GM23338 (cell line): ENCODE data around the gene YOD1. TPM values are rescaled to one million over a fixed set of nuclear protein-coding genes. Genes with fewer than 3 reads are reported as not detected.

Source experiments
- ATAC-seq: fragments of 200-7000 bp; cut with Tn5 transposase; 3 replicates; pipeline ENCODE4 v1.9.1; 2020
- DNase-seq: peaks from one replicate; pipeline ENCODE4 v3.0.0-alpha.2; 2015; ENCODE audit warnings: low spot score
- H2AFZ ChIP-seq: fragments of 200-600 bp; sonication (generic); 2 replicates; pipeline ENCODE4 v1.8.0; 2016; ENCODE audit warnings: antibody characterized with exemption, mild to moderate bottlenecking, moderate library complexity
- H3F3A ChIP-seq: fragments of 200-600 bp; sonication (generic); replicated peaks from 2 replicates; pipeline ENCODE4 v1.8.0; 2017; ENCODE audit warnings: antibody characterized with exemption, mixed run types, low read depth
- H3K27ac ChIP-seq: fragments of 200-600 bp; sonication (generic); 2 replicates; pipeline ENCODE4 v1.6.1; 2016; ENCODE audit warnings: low read depth
- H3K27me3 ChIP-seq: fragments of 200-600 bp; sonication (generic); 2 replicates; pipeline ENCODE4 v1.8.0; 2016; ENCODE audit warnings: mild to moderate bottlenecking, mixed run types, moderate library complexity; ENCODE audit not compliant: insufficient read depth
- H3K36me3 ChIP-seq: fragments of 200-600 bp; sonication (generic); 2 replicates; pipeline ENCODE4 v1.8.0; 2016; ENCODE audit warnings: mild to moderate bottlenecking; ENCODE audit not compliant: insufficient read depth
- H3K4me1 ChIP-seq: fragments of 200-600 bp; sonication (generic); 2 replicates; pipeline ENCODE4 v1.8.0; 2016; ENCODE audit warnings: mild to moderate bottlenecking, moderate library complexity; ENCODE audit not compliant: insufficient read depth
- H3K4me2 ChIP-seq: fragments of 200-600 bp; sonication (generic); 2 replicates; pipeline ENCODE4 v1.7.1; 2017; ENCODE audit warnings: mixed run types
- H3K4me3 ChIP-seq: fragments of 200-600 bp; sonication (generic); 2 replicates; pipeline ENCODE4 v1.6.1; 2016; ENCODE audit warnings: mixed run types
- H3K79me2 ChIP-seq: fragments of 200-600 bp; sonication (generic); replicated peaks from 2 replicates; pipeline ENCODE4 v1.8.0; 2017; ENCODE audit warnings: mild to moderate bottlenecking; ENCODE audit not compliant: insufficient read depth
- H3K9me2 ChIP-seq: fragments of 200-600 bp; sonication (generic); 2 replicates; pipeline ENCODE4 v1.8.0; 2017; ENCODE audit not compliant: insufficient read depth
- H4K20me1 ChIP-seq: fragments of 200-600 bp; sonication (generic); replicated peaks from 2 replicates; pipeline ENCODE4 v1.8.0; 2017; ENCODE audit warnings: mild to moderate bottlenecking; ENCODE audit not compliant: insufficient read depth
- H3K27ac Mint-ChIP-seq: 2 replicates; pipeline ENCODE4 v1.8.0; 2020; ENCODE audit warnings: inconsistent platforms, mild to moderate bottlenecking, moderate library complexity, mixed read lengths
- H3K27me3 Mint-ChIP-seq: 3 replicates; pipeline ENCODE4 v1.8.0; 2022; ENCODE audit warnings: low read depth, mild to moderate bottlenecking, moderate library complexity, mixed read lengths, inconsistent platforms; ENCODE audit not compliant: insufficient read depth, poor library complexity
- H3K36me3 Mint-ChIP-seq: 3 replicates; pipeline ENCODE4 v1.8.0; 2021; ENCODE audit warnings: low read depth, mild to moderate bottlenecking, inconsistent platforms, moderate library complexity, mixed read lengths
- H3K4me1 Mint-ChIP-seq: 3 replicates; pipeline ENCODE4 v1.8.0; 2020; ENCODE audit warnings: mild to moderate bottlenecking, inconsistent platforms, mixed read lengths
- H3K4me3 Mint-ChIP-seq: 3 replicates; pipeline ENCODE4 v1.8.0; 2021; ENCODE audit warnings: moderate library complexity, mild to moderate bottlenecking, inconsistent platforms, mixed read lengths
- H3K9me3 Mint-ChIP-seq: 3 replicates; pipeline ENCODE4 v1.8.0; 2020; ENCODE audit warnings: moderate library complexity, mild to moderate bottlenecking, inconsistent platforms, mixed read lengths
- CTCF ChIP-seq, 2 experiments: fragments of 200-600 bp in 1 of 2; sonication (generic) in 1 of 2; conservative IDR thresholded peaks; 2 replicates each; pipeline versions ENCODE4 v1.5.1 to v1.6.1; 2016 to 2017; ENCODE audit warnings: antibody characterized with exemption in 2 of 2, low read depth in 2 of 2, mild to moderate bottlenecking in 2 of 2, moderate library complexity in 1 of 2
- EZH2 ChIP-seq: fragments of 200-600 bp; sonication (generic); IDR thresholded peaks from one replicate; pipeline ENCODE4 v1.8.0; 2017; ENCODE audit warnings: antibody characterized with exemption, mild to moderate bottlenecking, low read depth; ENCODE audit not compliant: unreplicated experiment
- EZH2phosphoT487 ChIP-seq: fragments of 200-600 bp; sonication (generic); IDR thresholded peaks from one replicate; pipeline ENCODE4 v1.8.1; 2018; ENCODE audit warnings: antibody characterized with exemption; ENCODE audit not compliant: unreplicated experiment
- JUNB ChIP-seq: IDR thresholded peaks from one replicate; pipeline ENCODE4 v1.6.1; 2016; ENCODE audit warnings: antibody characterized with exemption; ENCODE audit not compliant: unreplicated experiment
- NANOG ChIP-seq: IDR thresholded peaks from 2 replicates; pipeline ENCODE4 v1.6.1; 2016; ENCODE audit warnings: antibody characterized with exemption, borderline replicate concordance
- POLR2AphosphoS5 ChIP-seq: IDR thresholded peaks from 2 replicates; pipeline ENCODE4 v1.6.1; 2016; ENCODE audit warnings: antibody characterized with exemption, low read depth
- STAT1 ChIP-seq: IDR thresholded peaks from one replicate; pipeline ENCODE4 v1.6.1; 2016; ENCODE audit warnings: antibody characterized with exemption; ENCODE audit not compliant: unreplicated experiment
- ZNF114 ChIP-seq: fragments of 250-450 bp; sonication (Bioruptor Pico); IDR thresholded peaks from 2 replicates; pipeline ENCODE4 v1.5.0; 2020; ENCODE audit warnings: mild to moderate bottlenecking, moderate library complexity
- ZNF331 ChIP-seq: fragments of 250-450 bp; sonication (Bioruptor Pico); IDR thresholded peaks from 2 replicates; pipeline ENCODE4 v1.5.0; 2020; ENCODE audit warnings: low read depth, mild to moderate bottlenecking, moderate library complexity
- polyA plus RNA-seq: library from polyadenylated mRNA; unstranded; fragments of >200 nt; fragmentation: Nextera tagmentation; extraction: Ambion mirVana; gene quantifications from 2 replicates; pipeline ENCODE4 v1.2.1, GENCODE V29; 2016
- total RNA-seq: library from RNA; depleted of rRNA; stranded (reverse); fragments of >200 nt; shearing (Covaris generic); gene quantifications from 2 replicates; pipeline ENCODE4 v1.2.3, GENCODE V29; 2014
- TF ChIP-seq, protein P1 (sequence below): fragments of 250-450 bp; sonication (Bioruptor Pico); IDR thresholded peaks from 2 replicates; pipeline ENCODE4 v1.5.0; 2020; ENCODE audit warnings: mild to moderate bottlenecking, moderate library complexity
- TF ChIP-seq, protein P2 (sequence below): IDR thresholded peaks from 2 replicates; pipeline ENCODE4 v1.6.1; 2016; ENCODE audit warnings: antibody characterized with exemption

Gene YOD1
- total and polyA plus RNA-seq, 2 experiments from 2014 or later, result 4.6 to 21.9 TPM

GRCh38 chr1:207060596-207060995 is 9.6 kb upstream of the YOD1 start (continued):
- TF ChIP-seq, protein P1, sequence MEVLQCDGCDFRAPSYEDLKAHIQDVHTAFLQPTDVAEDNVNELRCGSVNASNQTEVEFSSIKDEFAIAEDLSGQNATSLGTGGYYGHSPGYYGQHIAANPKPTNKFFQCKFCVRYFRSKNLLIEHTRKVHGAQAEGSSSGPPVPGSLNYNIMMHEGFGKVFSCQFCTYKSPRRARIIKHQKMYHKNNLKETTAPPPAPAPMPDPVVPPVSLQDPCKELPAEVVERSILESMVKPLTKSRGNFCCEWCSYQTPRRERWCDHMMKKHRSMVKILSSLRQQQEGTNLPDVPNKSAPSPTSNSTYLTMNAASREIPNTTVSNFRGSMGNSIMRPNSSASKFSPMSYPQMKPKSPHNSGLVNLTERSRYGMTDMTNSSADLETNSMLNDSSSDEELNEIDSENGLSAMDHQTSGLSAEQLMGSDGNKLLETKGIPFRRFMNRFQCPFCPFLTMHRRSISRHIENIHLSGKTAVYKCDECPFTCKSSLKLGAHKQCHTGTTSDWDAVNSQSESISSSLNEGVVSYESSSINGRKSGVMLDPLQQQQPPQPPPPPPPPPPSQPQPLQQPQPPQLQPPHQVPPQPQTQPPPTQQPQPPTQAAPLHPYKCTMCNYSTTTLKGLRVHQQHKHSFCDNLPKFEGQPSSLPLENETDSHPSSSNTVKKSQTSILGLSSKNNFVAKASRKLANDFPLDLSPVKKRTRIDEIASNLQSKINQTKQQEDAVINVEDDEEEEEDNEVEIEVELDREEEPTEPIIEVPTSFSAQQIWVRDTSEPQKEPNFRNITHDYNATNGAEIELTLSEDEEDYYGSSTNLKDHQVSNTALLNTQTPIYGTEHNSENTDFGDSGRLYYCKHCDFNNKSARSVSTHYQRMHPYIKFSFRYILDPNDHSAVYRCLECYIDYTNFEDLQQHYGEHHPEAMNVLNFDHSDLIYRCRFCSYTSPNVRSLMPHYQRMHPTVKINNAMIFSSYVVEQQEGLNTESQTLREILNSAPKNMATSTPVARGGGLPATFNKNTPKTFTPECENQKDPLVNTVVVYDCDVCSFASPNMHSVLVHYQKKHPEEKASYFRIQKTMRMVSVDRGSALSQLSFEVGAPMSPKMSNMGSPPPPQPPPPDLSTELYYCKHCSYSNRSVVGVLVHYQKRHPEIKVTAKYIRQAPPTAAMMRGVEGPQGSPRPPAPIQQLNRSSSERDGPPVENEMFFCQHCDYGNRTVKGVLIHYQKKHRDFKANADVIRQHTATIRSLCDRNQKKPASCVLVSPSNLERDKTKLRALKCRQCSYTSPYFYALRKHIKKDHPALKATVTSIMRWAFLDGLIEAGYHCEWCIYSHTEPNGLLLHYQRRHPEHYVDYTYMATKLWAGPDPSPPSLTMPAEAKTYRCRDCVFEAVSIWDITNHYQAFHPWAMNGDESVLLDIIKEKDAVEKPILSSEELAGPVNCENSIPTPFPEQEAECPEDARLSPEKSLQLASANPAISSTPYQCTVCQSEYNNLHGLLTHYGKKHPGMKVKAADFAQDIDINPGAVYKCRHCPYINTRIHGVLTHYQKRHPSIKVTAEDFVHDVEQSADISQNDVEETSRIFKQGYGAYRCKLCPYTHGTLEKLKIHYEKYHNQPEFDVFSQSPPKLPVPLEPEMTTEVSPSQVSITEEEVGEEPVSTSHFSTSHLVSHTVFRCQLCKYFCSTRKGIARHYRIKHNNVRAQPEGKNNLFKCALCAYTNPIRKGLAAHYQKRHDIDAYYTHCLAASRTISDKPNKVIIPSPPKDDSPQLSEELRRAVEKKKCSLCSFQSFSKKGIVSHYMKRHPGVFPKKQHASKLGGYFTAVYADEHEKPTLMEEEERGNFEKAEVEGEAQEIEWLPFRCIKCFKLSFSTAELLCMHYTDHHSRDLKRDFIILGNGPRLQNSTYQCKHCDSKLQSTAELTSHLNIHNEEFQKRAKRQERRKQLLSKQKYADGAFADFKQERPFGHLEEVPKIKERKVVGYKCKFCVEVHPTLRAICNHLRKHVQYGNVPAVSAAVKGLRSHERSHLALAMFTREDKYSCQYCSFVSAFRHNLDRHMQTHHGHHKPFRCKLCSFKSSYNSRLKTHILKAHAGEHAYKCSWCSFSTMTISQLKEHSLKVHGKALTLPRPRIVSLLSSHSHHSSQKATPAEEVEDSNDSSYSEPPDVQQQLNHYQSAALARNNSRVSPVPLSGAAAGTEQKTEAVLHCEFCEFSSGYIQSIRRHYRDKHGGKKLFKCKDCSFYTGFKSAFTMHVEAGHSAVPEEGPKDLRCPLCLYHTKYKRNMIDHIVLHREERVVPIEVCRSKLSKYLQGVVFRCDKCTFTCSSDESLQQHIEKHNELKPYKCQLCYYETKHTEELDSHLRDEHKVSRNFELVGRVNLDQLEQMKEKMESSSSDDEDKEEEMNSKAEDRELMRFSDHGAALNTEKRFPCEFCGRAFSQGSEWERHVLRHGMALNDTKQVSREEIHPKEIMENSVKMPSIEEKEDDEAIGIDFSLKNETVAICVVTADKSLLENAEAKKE (CRISPR knock-in tag), result no peak
- TF ChIP-seq POLR2AphosphoS5, result no peak

- H3K27ac ChIP-seq, result no peak overlapping the region
- no peak for DNase-seq
- no peaks in the 10 kb centered on the region; the same call in 1 of the 2 replicates for H4K20me1 ChIP-seq
- Mint-ChIP-seq H3K27me3 (peaks cover 2% of the 10 kb centered on the region), H3K4me3 (no peak overlapping the region), H3K27ac (no peak overlapping the region), H3K4me1 (peaks cover 13% of the 10 kb centered on the region), H3K9me3 (no peaks in the 10 kb centered on the region), H3K36me3 (peaks cover 31% of the 10 kb centered on the region)
- no peaks in the 10 kb centered on the region for H3K27me3 ChIP-seq
- H3F3A ChIP-seq, result no peaks in the 10 kb centered on the region
- peaks cover 10% of the 10 kb centered on the region; the same call in 1 of the 2 replicates for H3K36me3 ChIP-seq
- H3K4me1 ChIP-seq, result no peaks in the 10 kb centered on the region
- no peak overlapping the region for H3K4me2 ChIP-seq
- ATAC-seq, result peak; percentile 44
- no peaks in the 10 kb centered on the region for H3K9me2 ChIP-seq
- H3K79me2 ChIP-seq, result no peaks in the 10 kb centered on the region
- H3K4me3 ChIP-seq, result no peak overlapping the region
- no peak overlapping the region for H2AFZ ChIP-seq
- TF ChIP-seq EZH2, result no peak
- TF ChIP-seq ZNF331 (CRISPR knock-in tag), result no peak
- no peak for TF ChIP-seq CTCF (conservative IDR thresholded peaks at IDR 0.05; ENCODE audit: low read depth in 2 of 2)
- TF ChIP-seq JUNB, result no peak
- no peak for TF ChIP-seq STAT1
- TF ChIP-seq ZNF114, result no peak
- TF ChIP-seq EZH2phosphoT487, result no peak
- TF ChIP-seq, protein P2, sequence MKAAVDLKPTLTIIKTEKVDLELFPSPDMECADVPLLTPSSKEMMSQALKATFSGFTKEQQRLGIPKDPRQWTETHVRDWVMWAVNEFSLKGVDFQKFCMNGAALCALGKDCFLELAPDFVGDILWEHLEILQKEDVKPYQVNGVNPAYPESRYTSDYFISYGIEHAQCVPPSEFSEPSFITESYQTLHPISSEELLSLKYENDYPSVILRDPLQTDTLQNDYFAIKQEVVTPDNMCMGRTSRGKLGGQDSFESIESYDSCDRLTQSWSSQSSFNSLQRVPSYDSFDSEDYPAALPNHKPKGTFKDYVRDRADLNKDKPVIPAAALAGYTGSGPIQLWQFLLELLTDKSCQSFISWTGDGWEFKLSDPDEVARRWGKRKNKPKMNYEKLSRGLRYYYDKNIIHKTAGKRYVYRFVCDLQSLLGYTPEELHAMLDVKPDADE, result no peak
- no peak for TF ChIP-seq NANOG
Measured at GRCh38 chr1:207059881-207060280, 8.9 kb upstream of the YOD1 start.
